Breast epithelium (tissue), 3 donors: ENCODE results near the gene UGT1A4.

Source experiments
- POLR2A ChIP-seq: fragments of 450-650 bp; IDR thresholded peaks from one replicate; pipeline ENCODE4 v1.6.1; 2016; ENCODE audit warnings: antibody characterized with exemption, mild to moderate bottlenecking, moderate library complexity
- POLR2AphosphoS5 ChIP-seq, 3 donors: sonication (generic); formaldehyde crosslinking; IDR thresholded peaks; one replicate each; pipeline ENCODE4 v1.6.1; 2017; ENCODE audit warnings: antibody characterized with exemption in 3 of 3
- TF ChIP-seq, protein P1 (sequence below), 3 donors: fragments of 450-650 bp; IDR thresholded peaks; one replicate each; pipeline ENCODE4 v1.5.1; 2016 to 2017; ENCODE audit warnings: antibody characterized with exemption in 3 of 3, mild to moderate bottlenecking in 3 of 3, moderate library complexity in 3 of 3

DNA sequence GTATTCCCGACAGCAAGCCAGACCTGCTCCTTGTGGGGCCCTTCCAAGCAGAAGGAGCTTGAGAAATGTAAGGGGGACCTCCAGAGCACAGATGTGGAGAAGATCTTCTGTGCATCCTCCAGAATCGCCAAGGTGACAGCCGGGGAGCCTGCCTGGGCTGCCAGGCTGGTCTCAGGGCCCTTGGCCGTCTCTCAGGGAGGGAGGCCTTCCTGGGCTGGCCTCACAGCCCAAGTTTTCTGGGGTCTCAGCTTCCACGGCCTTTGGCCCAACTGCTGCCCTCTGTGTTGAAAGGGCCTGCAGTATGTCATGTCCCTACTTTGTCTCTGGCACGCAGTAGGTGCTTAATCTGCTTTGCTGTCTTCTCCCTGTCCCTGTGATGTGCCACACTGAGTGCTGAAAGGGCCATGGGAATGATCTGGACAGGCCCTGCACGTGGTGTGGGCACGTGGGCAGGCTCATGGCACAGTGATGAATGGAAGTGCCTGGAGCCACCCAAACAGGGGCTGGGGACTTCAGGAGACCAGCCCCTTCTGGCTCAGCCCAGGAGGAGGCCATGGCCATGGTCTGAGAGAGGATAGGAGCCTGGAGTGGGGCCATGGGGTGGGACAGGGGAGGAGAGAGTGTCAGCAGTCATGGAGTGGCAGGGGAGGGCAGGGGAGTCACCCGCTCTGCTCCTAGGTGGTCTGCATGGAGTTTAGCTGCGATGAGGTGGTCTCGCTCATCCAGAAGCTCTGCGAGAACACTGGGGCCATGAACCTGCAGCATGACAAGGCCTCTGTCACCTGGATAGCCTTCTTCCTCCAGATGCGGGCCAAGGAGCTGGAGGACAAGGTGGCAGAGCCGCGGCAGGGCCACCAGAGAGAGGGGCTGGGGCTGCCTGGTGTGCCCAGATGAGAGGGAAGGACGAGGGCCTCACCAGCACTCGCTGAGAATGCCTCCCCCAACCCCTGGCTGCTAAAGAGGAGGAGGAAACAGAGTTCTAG, 100.4 kb downstream of the UGT1A4 start:
- TF ChIP-seq POLR2AphosphoS5 (IDR thresholded peaks at IDR 0.05): no peak
- TF ChIP-seq, protein P1, sequence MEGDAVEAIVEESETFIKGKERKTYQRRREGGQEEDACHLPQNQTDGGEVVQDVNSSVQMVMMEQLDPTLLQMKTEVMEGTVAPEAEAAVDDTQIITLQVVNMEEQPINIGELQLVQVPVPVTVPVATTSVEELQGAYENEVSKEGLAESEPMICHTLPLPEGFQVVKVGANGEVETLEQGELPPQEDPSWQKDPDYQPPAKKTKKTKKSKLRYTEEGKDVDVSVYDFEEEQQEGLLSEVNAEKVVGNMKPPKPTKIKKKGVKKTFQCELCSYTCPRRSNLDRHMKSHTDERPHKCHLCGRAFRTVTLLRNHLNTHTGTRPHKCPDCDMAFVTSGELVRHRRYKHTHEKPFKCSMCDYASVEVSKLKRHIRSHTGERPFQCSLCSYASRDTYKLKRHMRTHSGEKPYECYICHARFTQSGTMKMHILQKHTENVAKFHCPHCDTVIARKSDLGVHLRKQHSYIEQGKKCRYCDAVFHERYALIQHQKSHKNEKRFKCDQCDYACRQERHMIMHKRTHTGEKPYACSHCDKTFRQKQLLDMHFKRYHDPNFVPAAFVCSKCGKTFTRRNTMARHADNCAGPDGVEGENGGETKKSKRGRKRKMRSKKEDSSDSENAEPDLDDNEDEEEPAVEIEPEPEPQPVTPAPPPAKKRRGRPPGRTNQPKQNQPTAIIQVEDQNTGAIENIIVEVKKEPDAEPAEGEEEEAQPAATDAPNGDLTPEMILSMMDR (IDR thresholded peaks at IDR 0.05): no peak
- TF ChIP-seq POLR2A: no peak
